A549 (cell line): ENCODE data around the gene SCAF8. TPM values are rescaled to one million over a fixed set of nuclear protein-coding genes. Genes with fewer than 3 reads are reported as not detected.

Experiments used
- ATAC-seq, 2 experiments: fragments of 200-7000 bp in 1 of 2; fragments of >200 bp in 1 of 2; cut with Nextera tagmentation in 1 of 2; cut with Tn5 transposase in 1 of 2; 3 replicates each; pipeline versions ENCODE4 v1.8.0 to v1.9.1; 2018 to 2020; ENCODE audit warnings: mild to moderate bottlenecking in 1 of 2, moderate library complexity in 1 of 2
- CTCF ChIA-PET: fragments of 300-600 bp; sonication (Branson Sonifier 250); formaldehyde crosslinking; extraction: SDS; loops from one replicate; lab custom pipeline; 2021; ENCODE audit warnings: antibody characterized with exemption, inconsistent platforms; lab: Yijun Ruan, JAX
- POLR2A ChIA-PET: fragments of 350-600 bp; formaldehyde crosslinking; extraction: SDS; loops from one replicate; lab custom pipeline; 2021; ENCODE audit warnings: antibody characterized with exemption, inconsistent platforms; lab: Yijun Ruan, JAX
- DNase-seq, 2 experiments: peaks; one replicate each; pipeline versions ENCODE4 v3.0.0 to v3.0.0-alpha.2; 2011 to 2016; ENCODE audit warnings: low read depth in 1 of 2, low spot score in 1 of 2
- FAIRE-seq: peaks from 2 replicates; lab custom pipeline; 2011; peaks lifted over from hg19 to GRCh38; lab: Jason Lieb, UNC
- H3K27ac ChIP-seq, 2 experiments: fragments of >200 bp; sonication (Bioruptor Twin); formaldehyde crosslinking; 3 replicates each; pipeline ENCODE4 v1.5.1; 2016 to 2017
- H3K4me1 ChIP-seq: fragments of >200 bp; sonication (Bioruptor Twin); formaldehyde crosslinking; 3 replicates; pipeline ENCODE4 v1.6.1; 2016
- H3K4me2 ChIP-seq: fragments of >200 bp; sonication (Bioruptor Twin); formaldehyde crosslinking; 3 replicates; pipeline ENCODE4 v1.6.1; 2016
- H3K4me3 ChIP-seq: fragments of >200 bp; sonication (Bioruptor Twin); formaldehyde crosslinking; 3 replicates; pipeline ENCODE4 v1.5.1; 2016
- H3K9me3 ChIP-seq: fragments of >200 bp; sonication (Bioruptor Twin); formaldehyde crosslinking; 3 replicates; pipeline ENCODE4 v1.6.1; 2016
- BCL3 ChIP-seq: fragments of >200 bp; sonication (Bioruptor Twin); formaldehyde crosslinking; IDR thresholded peaks from 3 replicates; pipeline ENCODE4 v1.6.1; 2016
- CBX8 ChIP-seq: fragments of 200-600 bp; sonication (generic); IDR thresholded peaks from 2 replicates; pipeline ENCODE4 v1.6.1; 2016
- EHF ChIP-seq: fragments of 250-450 bp; sonication (Bioruptor Pico); IDR thresholded peaks from 2 replicates; pipeline ENCODE4 v1.5.0; 2020; ENCODE audit warnings: mild to moderate bottlenecking
- FOSL2 ChIP-seq, 2 experiments: fragments of 450-650 bp in 1 of 2; fragments of >200 bp in 1 of 2; sonication (Bioruptor Twin) in 1 of 2; formaldehyde crosslinking; IDR thresholded peaks; 2 replicates each; pipeline versions ENCODE4 v1.5.0 to v1.6.1; 2016 to 2020; ENCODE audit warnings: mild to moderate bottlenecking in 1 of 2, moderate library complexity in 1 of 2
- HOXA7 ChIP-seq: fragments of 250-450 bp; sonication (Bioruptor Pico); IDR thresholded peaks from 2 replicates; pipeline ENCODE4 v1.5.0; 2020; ENCODE audit warnings: mild to moderate bottlenecking, moderate library complexity
- KDM1A ChIP-seq: fragments of 200-600 bp; sonication (generic); IDR thresholded peaks from 2 replicates; pipeline ENCODE4 v1.6.1; 2016; ENCODE audit warnings: low read depth, mild to moderate bottlenecking
- PBX3 ChIP-seq: IDR thresholded peaks from 2 replicates; pipeline ENCODE4 v1.6.1; 2012
- PHF8 ChIP-seq: fragments of 200-600 bp; sonication (generic); IDR thresholded peaks from 2 replicates; pipeline ENCODE4 v1.6.1; 2016; ENCODE audit warnings: low read depth, mild to moderate bottlenecking, antibody characterized with exemption, moderate library complexity, borderline replicate concordance
- RCOR1 ChIP-seq: fragments of 150-350 bp; IDR thresholded peaks from 2 replicates; pipeline ENCODE4 v1.6.1; 2014; ENCODE audit warnings: antibody characterized with exemption, low read length, low read depth
- RNF2 ChIP-seq: fragments of 200-600 bp; sonication (generic); IDR thresholded peaks from 2 replicates; pipeline ENCODE4 v1.6.1; 2016; ENCODE audit warnings: low read depth, mild to moderate bottlenecking, antibody characterized with exemption, moderate library complexity, borderline replicate concordance
- TFCP2L1 ChIP-seq: fragments of 250-450 bp; sonication (Bioruptor Pico); IDR thresholded peaks from 2 replicates; pipeline ENCODE4 v1.5.0; 2021; ENCODE audit warnings: mild to moderate bottlenecking
- WGBS: methylation state at CpG from one replicate; pipeline ENCODE4 v1.1.6; 2017; ENCODE audit errors: missing lambda C conversion rate; 5-methylcytosine and 5-hydroxymethylcytosine counted together
- polyA plus RNA-seq, 4 experiments: library from polyadenylated mRNA; depleted of rRNA in 3 of 4; stranded (reverse); fragments of >200 nt; fragmentation: RNase III in 1 of 4; extraction: RNeasy Plus Mini Kit Qiagen cat#74134 plus additional on column Dnase treatment in 1 of 4; gene quantifications; 2 replicates in 3 of 4; 3 replicates in 1 of 4; pipeline ENCODE4 v1.2.3, GENCODE V29; 2011 to 2017
- TF ChIP-seq, protein P1 (sequence below): IDR thresholded peaks from 2 replicates; pipeline ENCODE4 v1.6.1; 2012; ENCODE audit warnings: low read depth, borderline replicate concordance
- TF ChIP-seq, protein P2 (sequence below): fragments of 250-450 bp; sonication (Bioruptor Pico); IDR thresholded peaks from 2 replicates; pipeline ENCODE4 v1.5.0; 2020; ENCODE audit warnings: low read depth, mild to moderate bottlenecking, moderate library complexity

SCAF8 gene
- polyA plus RNA-seq, 2 of the 4 experiments (the other 2 are of a cell fraction): 13.4 to 27.3 TPM

DNA sequence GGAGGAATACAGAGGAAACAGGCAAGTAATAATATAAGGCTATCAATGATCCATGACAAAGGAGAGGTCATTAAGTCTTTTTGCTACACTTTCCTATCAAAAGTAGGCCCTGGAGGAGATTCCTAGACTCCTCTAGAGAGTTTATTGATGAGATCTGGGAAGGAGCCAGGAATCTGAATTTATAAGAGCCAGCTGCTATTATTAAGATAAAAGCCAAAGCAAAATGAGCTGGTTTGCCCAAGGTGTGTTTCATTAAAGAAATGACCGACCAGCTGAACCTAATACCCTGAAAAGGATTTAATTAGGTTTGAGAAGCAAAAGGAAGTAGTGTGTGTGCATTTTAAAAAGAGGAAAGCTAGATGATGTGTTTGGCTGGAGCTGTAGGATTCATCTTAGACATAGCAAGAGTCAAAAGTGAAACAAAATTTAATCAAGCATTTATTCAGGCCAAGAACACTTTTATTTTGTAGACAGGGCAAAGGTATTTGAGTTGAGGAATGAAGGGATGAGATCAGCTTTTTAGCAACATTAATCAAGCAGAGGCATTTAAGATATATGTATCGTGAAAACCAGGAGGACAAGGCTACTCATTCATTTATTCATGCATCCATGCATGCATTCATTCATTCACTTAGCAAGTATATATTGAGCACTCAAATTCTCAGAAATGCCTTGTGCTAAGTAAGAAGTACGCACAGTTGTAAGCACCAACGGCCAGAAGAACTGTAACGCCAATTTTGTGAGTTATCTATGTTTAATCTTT lies 43.5 kb upstream of the SCAF8 start:
- ATAC-seq: no peak
- POLR2A ChIA-PET: no interaction called here
- DNase-seq: no peak
- 69% methylated on average over 5 of the region's 5 CpGs for WGBS
- H3K4me3 ChIP-seq: no peak overlapping the region
- CTCF ChIA-PET: interaction anchor here (1.1 to 4.3 kb wide), 2 partner anchors 14 to 15 kb away, joined by 5 to 20 read pairs; no protein-coding TSS in a partner anchor
- FAIRE-seq: no peak
- TF ChIP-seq BCL3 (no peak), RCOR1 (no peak), CBX8 (no peak), EHF (CRISPR knock-in tag) (no peak)
- H3K27ac ChIP-seq: no peak overlapping the region
- no peaks in the 10 kb centered on the region for H3K9me3 ChIP-seq
- H3K4me1 ChIP-seq: no peaks in the 10 kb centered on the region
- no peak overlapping the region for H3K4me2 ChIP-seq

DNA sequence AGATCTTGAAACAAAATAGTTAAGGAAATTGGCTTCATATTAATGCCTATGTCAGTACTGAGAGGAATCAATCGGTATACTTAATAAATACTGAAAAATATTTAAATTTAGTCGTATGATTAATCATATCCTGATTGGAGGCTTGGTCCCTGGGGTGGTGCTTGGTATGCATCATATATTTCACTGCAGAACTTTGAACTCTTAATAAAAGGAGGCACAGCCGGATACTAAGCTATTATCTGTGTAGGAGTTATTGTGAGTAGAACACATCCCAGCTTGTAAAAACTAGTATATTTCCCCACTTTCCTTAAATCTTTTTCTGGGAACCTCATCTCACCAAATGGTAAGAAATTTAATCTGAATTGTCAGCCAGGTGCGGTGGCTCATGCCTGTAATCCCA lies 42.4 kb upstream of the SCAF8 start:
- H3K4me2 ChIP-seq: no peak overlapping the region
- WGBS: 76% methylated on average over 4 of the region's 4 CpGs
- ATAC-seq: no peak
- H3K9me3 ChIP-seq: no peaks in the 10 kb centered on the region
- DNase-seq: no peak
- no peak overlapping the region for H3K27ac ChIP-seq
- no peak for FAIRE-seq
- POLR2A ChIA-PET: no interaction called here
- TF ChIP-seq KDM1A: no peak
- TF ChIP-seq RNF2: no peak
- no peak for TF ChIP-seq TFCP2L1 (CRISPR knock-in tag)
- no peak for TF ChIP-seq HOXA7
- no peak for TF ChIP-seq PBX3
- TF ChIP-seq RCOR1: no peak
- TF ChIP-seq PHF8: no peak
- TF ChIP-seq FOSL2 (IDR thresholded peaks at IDR 0.05): no peak
- TF ChIP-seq FOSL2 (CRISPR knock-in tag; IDR thresholded peaks at IDR 0.05): no peak
- TF ChIP-seq, protein P1, sequence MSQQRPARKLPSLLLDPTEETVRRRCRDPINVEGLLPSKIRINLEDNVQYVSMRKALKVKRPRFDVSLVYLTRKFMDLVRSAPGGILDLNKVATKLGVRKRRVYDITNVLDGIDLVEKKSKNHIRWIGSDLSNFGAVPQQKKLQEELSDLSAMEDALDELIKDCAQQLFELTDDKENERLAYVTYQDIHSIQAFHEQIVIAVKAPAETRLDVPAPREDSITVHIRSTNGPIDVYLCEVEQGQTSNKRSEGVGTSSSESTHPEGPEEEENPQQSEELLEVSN: no peak
- no peaks in the 10 kb centered on the region for H3K4me1 ChIP-seq
- CTCF ChIA-PET: interaction anchor here (0.7 to 4.3 kb wide), 3 partner anchors 15 to 145 kb away, joined by 3 to 20 read pairs (median 4); no protein-coding TSS in a partner anchor
- H3K4me3 ChIP-seq: no peak overlapping the region

DNA sequence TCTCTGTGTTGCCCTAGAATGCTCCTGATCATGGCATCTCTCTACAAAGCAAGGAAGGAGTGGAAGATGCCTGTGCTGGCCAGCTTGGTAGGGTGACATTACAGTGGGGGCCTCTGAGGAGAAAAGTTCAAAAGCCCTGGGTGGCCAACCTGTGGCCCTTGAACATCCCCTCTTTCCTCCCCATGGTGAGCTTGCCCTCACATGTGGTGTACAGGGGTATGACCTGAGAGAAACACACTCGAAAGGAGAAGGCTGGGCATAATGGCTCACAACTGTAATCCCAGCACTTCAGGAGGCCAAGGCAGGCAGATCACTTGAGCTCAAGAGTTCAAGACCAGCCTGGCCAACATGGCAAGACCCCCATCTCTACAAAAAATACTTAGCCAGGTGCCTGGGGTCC lies 36.6 kb upstream of the SCAF8 start:
- TF ChIP-seq, protein P2, sequence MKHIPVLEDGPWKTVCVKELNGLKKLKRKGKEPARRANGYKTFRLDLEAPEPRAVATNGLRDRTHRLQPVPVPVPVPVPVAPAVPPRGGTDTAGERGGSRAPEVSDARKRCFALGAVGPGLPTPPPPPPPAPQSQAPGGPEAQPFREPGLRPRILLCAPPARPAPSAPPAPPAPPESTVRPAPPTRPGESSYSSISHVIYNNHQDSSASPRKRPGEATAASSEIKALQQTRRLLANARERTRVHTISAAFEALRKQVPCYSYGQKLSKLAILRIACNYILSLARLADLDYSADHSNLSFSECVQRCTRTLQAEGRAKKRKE (CRISPR knock-in tag): no peak
- TF ChIP-seq BCL3: no peak
- no peak overlapping the region for H3K27ac ChIP-seq
- 69% methylated on average over 1 of the region's 1 CpG for WGBS
- ChIA-PET POLR2A (no interaction called here), CTCF (interaction anchor here (0.6 kb wide), 1 partner anchor 12 kb away, joined by 3 read pairs; no protein-coding TSS in a partner anchor)
- FAIRE-seq (no peak), ATAC-seq (no peak), DNase-seq (no peak)
- no peak overlapping the region for H3K4me2 ChIP-seq
- H3K9me3 ChIP-seq: no peaks in the 10 kb centered on the region
- H3K4me1 ChIP-seq: no peaks in the 10 kb centered on the region
- no peak overlapping the region for H3K4me3 ChIP-seq
